Retina (tissue), 1 donor: ENCODE measurements around the gene RTKN.

Source experiments
- DNase-seq: peaks from one replicate; pipeline ENCODE4 v3.0.0-alpha.2; 2016

The RTKN gene

DNA sequence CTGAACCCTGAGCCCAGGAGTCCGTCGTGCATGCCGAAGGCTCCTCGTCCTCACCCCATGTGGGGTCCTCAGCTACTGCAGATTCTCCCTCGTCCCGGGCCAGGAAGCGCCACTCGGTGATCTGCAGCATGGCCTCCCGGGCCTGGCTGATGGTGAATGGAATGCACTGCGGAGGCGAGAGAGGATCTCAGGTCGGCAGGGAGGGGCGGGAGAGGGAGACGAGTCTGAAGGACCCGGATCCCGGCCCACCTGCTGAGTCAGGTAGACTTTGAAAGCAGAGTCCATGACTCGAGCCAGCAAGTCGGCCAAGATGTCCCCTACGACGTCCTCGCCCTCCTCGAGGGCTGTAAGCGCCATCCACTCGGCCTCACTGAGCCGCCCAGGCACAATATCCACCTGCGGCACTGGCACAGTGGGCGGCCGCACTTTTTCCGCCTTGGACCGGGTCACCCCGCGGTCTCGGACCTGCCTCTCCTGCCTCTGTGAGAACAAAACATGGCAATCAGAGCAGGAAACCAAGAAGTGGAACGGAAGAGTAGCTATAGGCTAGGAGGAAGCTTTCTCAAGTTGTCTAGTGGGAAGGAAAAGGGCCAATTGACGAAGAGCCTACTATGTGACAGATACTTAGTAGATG lies 25.9 kb downstream of the RTKN start:
- no peak for DNase-seq

DNA sequence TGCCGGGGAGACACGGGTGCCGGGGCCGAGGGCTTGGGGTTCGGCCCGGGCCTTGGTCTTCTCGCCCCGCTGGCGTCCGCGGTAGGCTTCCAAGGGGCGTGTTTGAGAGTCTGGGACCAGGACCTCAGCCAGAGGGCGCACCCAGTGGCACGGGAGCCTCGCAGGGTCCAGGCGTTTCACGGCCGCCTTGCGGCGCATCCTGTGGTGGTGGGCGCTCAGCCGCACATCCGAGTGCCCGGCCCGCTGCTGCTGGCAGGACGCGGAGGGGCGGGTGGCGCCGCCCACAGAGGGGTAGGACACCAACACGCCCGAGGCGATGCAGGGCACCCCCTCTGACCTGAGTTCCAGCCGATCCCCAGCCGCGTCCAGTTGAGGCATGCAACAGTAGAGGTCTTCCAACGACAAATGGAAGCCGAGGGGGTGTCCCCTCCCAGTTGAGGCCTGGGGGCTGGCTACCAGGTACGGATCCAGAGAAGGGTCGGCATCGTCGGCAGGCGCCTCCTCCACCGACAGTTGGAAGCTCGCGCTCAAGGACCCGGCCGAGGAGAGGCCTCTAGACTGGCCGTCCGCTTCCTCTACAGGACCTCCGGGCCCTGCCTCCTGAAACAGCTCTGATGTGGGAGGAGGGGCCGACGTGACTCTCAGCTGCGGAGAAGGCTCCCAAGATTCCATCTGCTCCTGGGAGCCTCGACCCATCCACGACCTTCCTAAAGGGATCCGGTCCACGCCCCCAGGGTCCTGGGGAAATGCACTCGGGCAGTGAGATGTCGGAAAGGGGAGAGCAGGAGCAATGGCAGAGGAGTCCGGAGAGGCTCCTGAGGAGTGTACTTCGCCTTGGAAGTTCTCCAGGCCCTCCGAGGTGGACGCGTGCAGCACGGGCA lies 26.6 kb downstream of the RTKN start:
- DNase-seq, result peak; percentile 89

DNA sequence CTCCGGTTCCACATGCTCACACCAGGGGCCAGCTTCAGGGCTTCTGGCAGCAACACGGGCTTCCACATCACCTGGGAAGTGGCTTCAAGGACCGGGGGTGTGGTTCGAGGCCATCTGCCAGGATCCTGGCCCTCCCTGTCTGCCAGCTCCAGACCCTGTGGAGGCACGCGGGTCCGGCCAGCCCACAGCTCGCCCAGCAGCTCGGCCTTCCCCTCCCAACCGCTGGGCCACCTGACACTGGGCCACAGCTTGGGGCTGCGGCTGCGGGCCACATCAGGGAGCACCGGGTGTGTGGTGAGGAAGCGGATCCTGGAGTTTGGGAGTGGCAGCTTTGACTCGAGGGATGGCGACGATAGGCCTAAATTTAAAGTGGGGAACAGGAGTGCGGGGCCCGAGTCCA lies 27.3 kb downstream of the RTKN start:
- DNase-seq, result no peak

DNA sequence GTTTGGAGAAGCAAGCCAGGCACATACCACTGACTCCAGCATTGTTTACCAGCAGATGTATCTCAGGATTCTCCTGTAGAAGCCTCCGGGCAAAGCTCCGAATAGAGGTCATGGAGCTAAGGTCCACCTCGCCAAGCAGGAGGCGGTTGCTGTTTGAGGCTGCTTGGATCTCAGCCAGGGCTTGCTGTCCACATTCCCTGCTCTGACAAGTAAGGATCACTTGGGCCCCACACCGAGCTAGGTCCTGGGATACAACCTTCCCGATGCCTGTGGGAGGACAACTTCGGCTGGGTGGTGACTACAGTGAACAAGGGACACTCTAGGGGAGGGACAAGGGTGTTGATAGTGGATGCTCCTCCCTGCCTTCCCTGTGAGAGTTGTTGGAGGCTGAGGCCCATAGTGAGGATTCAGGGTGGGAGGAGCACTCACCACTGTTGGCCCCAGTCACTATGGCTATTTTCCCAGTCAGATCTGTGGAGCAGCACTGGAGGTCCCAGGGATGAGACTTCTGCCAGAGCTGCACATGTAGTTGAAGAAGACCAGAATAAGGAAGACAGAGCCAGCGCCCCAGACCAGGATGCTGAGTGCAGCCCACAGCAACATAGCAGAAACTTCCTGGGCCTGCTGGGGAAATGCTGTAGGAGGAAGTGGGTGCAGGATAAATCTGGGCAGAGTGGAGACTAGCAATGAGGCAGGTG lies 28.6 kb downstream of the RTKN start:
- DNase-seq, result no peak

DNA sequence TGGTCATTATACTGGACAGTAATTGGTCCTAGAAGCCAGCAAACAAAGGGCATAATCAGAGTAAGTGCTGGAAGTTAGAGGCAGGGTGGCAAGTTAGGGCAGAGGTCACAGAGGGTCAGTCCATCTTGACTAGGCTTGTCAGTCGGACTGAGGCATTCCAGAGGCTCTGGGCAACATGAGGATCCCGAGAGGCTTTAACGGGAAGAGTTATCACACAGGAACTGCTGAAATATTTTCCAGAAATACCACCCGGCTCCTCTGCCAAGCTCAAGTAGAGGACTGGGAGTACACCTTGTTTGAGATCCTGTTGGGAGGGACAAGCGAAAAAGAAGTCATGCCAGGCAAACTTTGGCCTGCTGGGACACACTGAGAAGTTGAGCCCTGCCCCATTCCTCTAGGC lies 34.1 kb downstream of the RTKN start:
- DNase-seq, result no peak

DNA sequence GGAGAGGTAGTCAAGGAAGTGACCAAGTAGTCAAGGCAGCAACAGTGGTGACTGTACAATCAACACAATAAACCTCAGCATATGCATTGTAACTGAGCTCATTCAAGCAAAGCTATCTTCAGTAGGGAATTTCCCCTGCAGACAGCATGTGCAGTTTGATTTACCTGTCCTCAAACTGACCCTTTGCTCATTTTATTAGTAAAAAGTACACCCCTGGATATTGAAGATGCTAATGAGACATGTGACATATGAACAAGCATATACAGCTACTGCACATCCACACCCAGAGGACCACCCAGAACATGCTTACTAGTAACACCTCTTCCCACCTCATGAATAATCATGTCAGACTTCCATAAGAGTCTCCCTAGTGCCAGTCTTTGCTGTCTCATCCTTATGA lies 35.7 kb downstream of the RTKN start:
- DNase-seq, result no peak

DNA sequence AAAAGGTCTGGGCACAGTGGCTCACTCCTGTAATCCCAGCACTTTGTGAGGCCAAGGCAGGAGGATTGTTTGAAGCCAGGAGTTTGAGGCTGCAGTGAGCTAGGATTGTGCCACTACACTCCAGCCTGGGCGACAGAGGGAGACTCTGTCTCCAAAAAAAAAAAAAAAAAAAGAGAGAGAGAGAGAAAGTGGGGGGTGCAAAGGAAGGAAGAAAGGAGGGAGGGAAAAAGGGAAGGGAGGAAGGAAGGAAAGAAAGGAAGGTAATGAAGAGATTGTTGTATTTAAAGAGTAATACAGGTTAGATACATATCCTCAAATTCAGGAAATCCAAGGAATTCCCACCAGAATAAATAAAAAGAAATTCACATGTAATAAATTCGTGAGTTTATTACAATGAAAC lies 39.8 kb downstream of the RTKN start:
- DNase-seq, result no peak

DNA sequence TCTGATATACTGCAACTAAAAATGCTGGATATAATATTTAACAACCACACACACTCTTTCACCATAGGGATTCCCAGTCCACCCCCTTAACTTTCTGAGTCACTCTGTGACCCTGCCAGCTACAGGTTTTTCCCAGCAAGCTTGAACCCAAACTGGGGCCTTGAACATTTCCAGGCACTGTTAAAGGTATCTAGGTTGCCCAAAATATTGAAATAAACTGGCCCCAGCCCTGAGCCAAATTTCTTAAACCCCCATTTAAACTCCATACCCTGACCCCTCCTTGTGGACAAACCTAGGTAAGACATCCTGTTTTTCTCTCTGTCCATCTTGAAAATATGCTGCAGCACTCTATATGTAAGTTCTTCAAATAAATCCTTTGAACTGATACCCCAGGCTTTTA lies 42.0 kb downstream of the RTKN start:
- no peak for DNase-seq

DNA sequence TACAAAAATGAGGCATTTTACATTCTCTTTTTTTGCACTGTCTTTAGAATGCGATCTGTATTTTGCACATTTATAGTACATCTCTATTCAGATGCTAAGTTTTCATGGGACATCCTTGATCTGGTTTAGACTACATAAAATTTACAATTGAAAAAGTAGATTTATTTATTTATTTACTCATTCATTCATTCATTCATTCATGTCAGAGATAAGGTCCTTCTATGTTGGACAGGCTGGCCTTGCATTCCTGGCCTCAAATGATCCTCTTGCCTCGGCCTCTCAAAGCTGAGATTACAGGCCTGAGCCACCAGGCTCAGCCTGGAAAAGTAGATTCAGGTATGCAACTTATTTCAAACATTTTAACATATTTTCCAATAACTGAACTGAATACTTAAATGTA lies 45.6 kb downstream of the RTKN start:
- no peak for DNase-seq

DNA sequence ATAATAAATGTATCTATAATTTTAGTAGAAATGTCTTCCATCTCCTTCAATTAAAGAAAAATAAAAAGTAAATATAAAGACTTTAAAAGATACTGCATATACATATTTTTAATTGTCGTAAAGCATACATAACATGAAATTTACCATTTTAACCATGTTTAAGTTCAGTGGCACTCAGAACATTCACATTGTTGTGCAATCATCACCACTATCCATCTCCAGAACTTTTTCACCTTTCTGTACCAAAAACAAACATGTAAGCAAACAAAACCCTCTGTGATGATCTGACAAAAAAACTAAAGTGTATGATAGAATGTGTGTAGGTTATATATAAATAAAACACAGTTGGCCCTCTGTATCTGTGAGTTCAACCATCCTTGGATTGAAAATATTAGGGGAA lies 48.2 kb downstream of the RTKN start:
- no peak for DNase-seq

DNA sequence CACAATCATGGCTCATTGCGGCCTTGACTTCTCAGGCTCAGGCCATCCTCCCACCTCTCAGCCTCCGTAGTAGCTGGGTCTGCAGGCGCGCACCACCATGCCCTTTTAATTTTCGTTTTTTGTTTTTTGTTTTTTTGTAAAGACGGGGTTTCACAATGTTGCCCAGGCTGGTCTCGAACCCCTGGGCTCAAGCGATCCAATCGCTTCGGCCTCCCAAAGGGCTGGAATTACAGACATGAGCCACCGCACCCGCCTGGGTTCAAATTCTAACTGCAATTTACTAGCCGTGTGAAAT lies 49.3 kb downstream of the RTKN start:
- no peak for DNase-seq

DNA sequence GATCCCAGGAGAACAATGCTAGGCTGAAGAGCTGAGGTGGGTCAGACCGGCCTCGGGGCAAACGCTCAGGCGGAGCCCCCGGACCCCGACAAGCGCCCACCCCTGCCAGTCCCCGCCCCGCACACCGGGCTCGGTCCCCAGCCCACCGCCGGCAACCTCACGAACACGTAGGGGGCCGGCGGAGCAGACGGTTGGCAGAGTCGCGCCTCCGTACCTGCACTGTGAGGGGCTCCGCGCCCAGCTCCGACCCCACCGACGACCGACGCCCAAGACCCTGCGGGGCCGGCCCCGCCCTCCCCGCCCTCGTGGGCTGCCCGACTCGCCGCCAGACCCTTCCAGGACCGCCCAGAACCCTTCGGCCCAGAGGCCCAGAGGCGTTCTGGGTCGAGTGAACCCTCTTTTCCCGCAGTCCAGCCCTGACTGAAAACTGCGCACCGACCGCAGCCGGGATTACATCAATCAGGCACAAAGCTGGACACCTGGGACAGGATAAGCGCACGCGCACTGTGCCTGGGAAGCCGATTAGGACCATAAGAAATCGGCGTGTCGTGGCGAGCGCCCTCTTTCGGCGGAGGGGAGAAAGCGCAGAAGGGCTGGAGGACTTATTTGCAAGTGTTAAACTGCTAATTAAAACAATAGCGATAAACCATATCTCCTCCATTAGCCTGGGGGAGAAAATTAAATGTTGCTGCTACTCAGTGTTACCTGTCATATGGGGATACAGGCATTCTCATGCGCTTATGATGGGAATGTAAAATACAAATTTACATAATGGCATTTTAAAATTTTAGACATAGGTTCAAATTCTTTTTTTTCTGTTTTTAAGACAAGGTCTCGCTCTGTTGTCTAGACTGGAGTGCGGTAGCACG lies 49.9 kb downstream of the RTKN start:
- DNase-seq, result peak; percentile 98

DNA sequence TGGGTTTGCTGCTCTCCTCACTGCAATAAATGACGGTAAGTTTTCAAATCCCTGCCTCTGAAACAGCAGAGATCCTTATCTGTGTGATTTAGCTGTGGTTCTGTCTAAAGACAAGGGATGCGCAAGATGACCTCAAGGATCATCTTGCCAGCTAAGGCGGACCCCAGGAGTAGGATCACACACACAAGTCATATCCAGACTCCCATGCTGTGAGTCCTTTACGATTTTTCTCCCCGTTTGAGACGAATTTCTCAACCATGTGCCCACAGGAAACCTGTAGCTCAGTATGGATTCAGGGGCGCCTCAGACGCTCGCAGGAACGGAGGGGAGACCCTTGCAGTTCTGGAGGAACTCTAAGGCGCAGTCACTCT lies 50.5 kb downstream of the RTKN start:
- no peak for DNase-seq

DNA sequence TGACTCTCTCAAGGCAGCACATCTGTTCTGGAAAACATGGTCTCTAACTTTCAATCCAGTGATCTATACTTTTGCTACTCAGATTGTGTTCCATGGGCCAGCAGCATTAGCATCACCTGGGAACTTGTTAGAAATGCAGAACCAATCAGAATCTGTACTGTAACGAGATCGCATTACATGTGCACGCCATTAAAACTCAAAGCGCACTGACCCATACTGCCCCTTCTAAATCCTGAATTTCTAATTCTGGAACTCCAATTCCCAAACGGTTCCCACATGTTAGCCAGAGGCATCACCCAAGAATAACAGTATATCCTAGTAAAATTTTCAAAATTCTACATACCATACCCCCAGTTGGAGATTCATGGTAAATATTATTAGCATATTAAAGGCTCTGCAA lies 51.1 kb downstream of the RTKN start:
- DNase-seq, result no peak

DNA sequence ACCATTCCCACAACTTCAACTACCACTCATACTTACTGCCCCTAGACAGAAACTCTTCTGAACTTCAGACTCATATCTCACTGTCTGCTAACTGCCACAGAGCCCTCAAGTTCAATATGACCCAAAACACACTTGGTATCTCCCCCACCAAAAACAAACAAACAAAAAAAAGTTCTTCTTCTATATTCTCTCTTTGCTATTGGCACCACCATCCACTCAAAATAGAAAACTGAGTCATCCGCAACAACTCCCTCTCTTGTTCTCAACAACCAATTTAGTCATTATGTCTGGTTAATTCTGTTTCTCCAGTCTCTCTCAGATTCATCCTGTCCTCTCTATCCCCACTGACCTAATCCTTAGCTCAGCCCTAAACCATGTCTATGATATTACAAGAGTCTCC lies 54.4 kb downstream of the RTKN start:
- no peak for DNase-seq

DNA sequence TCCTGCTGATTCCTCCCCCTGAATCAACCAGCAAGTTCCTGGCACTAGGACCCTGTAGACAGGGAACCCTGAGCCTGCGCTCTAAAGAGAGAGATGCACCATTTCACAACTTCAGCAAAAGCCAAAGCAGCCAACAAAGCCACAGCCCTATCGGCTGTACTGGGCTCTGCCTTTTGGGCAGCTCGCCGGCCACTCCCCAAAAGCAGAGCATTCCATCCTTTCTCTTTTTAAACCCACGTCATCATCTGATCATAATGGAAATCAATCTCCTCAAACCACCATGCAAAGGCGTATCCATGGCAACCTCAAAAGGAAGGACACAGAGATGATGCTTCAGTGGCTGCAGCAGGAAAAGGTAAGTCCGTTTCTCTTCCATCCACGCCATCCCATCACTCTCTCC lies 56.3 kb downstream of the RTKN start:
- DNase-seq, result peak; percentile 59

DNA sequence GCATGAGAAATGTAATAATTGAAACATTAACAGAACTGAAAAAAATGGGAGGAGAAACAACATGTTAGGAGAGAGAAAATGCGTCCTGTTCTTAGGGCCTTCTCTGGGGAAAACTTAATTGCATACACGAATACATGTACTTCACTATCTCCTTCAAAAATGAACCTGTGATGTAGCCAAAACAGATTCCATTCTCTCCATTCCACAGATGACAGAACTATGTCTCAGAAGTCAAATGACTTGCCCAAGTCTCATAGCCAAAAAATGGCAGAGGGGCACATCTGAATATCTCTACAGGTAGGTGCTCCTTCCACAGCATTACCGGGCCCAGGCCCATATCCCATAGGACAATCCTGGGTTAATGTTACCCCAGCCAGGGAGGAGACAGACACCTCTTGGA lies 57.7 kb downstream of the RTKN start:
- DNase-seq, result no peak

DNA sequence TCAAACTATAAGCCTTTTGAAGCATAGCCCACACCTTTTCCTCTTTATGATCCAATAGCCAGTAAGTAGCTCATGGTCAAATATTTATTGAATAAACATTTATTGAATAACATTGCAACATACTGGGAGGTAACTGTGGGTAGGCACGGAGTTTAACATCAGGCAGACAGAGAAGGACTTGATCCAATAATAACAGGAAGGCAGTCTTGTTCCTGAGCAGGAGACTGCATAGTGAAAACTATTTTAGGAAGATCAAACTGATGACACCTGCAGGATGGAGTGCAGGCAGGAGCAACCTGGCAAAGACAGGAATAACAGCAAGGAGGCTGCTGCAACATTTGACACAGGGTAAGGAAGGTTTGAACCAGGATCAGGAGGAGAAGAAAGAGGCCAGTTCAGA lies 58.5 kb downstream of the RTKN start:
- no peak for DNase-seq

DNA sequence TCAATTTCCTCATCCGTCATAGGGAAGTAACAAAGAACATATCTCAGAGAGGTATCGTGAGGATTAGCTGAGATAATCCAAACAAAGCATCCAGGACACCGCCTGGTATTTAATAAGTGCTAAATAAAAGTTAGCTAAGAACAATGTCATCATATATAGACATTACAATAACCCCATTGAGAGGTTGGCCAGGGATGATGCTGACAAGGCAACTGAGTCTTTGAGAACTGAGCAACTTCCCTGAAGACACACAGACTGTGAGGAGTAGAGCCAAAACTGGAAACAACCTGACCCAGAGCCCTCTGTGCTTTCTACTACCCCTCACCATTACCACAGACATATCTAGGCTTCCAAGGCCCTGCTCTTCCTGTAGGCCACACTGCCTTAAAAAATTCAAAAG lies 60.0 kb downstream of the RTKN start:
- DNase-seq, result no peak

DNA sequence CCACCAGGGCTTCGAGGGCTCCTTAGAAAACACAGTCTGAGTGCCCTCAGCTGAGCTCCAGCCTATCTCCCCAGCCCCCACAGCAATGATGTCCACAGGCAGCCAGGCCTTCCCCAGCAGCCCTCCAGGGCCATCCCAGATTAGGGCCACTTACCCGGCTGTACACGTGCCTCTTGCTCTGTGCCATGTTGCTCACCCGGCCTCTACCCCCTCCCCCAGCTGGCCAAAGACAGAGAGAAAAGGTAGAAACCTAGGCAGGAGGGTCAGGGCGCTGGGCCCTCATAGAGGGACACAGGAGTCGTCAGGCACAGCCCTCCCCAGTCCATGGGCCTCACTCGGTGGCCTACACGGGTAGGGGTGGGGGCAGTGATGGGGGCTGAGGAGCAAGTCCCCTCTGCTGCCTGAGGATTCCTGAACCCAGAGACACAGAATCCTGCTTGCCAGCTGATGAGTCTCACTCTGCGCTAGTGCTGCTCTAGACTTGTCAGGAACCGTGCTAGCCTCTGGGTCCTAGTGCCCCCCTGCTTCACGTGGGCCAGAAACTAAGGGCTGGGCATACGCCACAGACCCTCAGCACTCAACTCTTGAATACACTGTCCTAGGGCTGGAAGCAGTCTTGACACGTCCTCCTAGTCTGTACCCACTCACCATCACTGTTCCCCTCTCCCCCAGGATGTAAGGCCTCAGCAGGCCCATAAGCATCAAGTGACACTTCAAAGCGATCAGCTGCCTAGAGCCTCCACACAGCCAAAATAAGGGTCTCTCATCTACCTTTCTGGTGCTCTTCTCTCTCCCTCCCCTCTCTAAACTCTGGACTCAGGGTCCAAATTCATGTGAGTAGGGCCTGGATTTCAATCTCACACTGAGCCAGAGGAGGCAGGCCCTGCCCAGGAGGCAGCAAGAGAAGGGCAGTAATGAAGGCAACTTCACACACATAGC lies 61.6 kb downstream of the RTKN start, which contains the start of gene DCTN1:
Gene DCTN1, minus strand, starts transcription at position 461 of the 939 bp plus-strand sequence. Its CDS starts 274 bp downstream, at position 187.
- DNase-seq, result peak; percentile 71

DNA sequence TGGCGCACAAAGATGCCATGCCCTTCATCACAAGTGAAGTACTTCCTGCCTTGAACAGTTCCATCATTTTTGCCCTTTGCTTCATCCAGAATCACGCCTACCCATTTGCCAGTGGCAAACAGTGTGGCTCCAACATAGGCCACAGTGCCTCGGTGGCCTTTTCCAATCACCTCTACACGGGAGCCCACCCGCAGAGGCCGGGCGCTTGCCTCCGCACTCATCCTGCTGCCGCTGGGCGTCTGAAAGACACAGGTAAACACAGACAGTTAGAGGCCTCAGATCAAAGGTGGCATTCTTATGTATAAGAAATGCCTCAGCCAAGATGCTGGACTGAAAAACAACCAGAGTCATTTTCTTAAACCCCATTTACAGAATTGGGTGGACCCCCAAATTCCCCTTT lies 63.7 kb downstream of the RTKN start:
- DNase-seq, result no peak

DNA sequence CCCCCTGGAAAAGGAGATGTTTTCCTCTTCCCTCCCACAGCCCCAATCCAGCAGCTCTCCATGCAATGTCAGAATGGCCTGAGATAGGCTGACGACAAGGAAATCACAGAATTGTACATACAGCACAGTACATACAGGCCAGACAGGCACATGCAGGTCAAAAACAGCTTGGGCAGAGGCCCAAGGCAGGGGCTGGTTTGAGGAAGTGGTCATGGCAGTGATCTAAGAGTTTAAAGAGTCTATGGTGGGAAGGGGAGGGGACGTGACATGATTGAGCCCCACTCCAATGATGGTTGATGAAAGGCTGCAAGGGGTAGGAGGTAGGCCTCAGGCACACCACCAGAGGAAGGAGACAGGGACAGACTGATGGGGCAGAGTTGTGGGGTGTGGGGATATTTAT lies 65.9 kb downstream of the RTKN start:
- DNase-seq, result no peak
